HepG2 (cell line): ENCODE results near the gene TLCD3B. TPM values are rescaled to one million over a fixed set of nuclear protein-coding genes. Genes with fewer than 3 reads are reported as not detected.

Experiments
- ARNT2 ChIP-seq: sonication (generic); formaldehyde crosslinking; IDR thresholded peaks from 2 replicates; pipeline ENCODE4 v1.8.0; 2022; ENCODE audit warnings: mild to moderate bottlenecking, low read depth, missing genetic modification reagents, moderate library complexity
- CEBPB ChIP-seq: IDR thresholded peaks from 2 replicates; pipeline ENCODE4 v1.6.1; 2011; ENCODE audit warnings: low read depth, low read length, improper control_type of control experiment, borderline replicate concordance
- FOXK1 ChIP-seq: sonication (generic); formaldehyde crosslinking; IDR thresholded peaks from 2 replicates; pipeline ENCODE4 v1.4.0; 2020; ENCODE audit warnings: low read depth, missing genetic modification reagents, borderline replicate concordance
- GABPB1 ChIP-seq: IDR thresholded peaks from 2 replicates; pipeline ENCODE4 v1.6.1; 2016; ENCODE audit warnings: mild to moderate bottlenecking, missing genetic modification reagents, moderate library complexity, missing compliant biosample characterization
- GMEB1 ChIP-seq: sonication (generic); formaldehyde crosslinking; IDR thresholded peaks from 2 replicates; pipeline ENCODE4 v1.5.1; 2020; ENCODE audit warnings: missing genetic modification reagents, mild to moderate bottlenecking, borderline replicate concordance
- GMEB2 ChIP-seq: IDR thresholded peaks from 2 replicates; pipeline ENCODE4 v1.6.1; 2016; ENCODE audit warnings: missing biosample characterization, missing genetic modification reagents, low read depth
- MXI1 ChIP-seq: IDR thresholded peaks from 3 replicates; pipeline ENCODE4 v1.6.1; 2012; ENCODE audit warnings: low read depth, low read length, inconsistent platforms, borderline replicate concordance
- ZBTB49 ChIP-seq: sonication (generic); formaldehyde crosslinking; IDR thresholded peaks from 2 replicates; pipeline ENCODE4 v1.4.0; 2020; ENCODE audit warnings: missing genetic modification reagents, borderline replicate concordance
- ZNF263 ChIP-seq: sonication (generic); formaldehyde crosslinking; IDR thresholded peaks from 2 replicates; pipeline ENCODE4 v1.4.0; 2020; ENCODE audit warnings: missing genetic modification reagents
- ZNF382 ChIP-seq: sonication (generic); formaldehyde crosslinking; IDR thresholded peaks from 2 replicates; pipeline ENCODE4 v1.5.0; 2020; ENCODE audit warnings: missing genetic modification reagents, mild to moderate bottlenecking, borderline replicate concordance
- ZNF484 ChIP-seq: sonication (generic); formaldehyde crosslinking; IDR thresholded peaks from 2 replicates; pipeline ENCODE4 v1.5.1; 2020; ENCODE audit warnings: mild to moderate bottlenecking, low read depth, missing genetic modification reagents, borderline replicate concordance
- ZNF503 ChIP-seq: sonication (generic); formaldehyde crosslinking; IDR thresholded peaks from 2 replicates; pipeline ENCODE4 v1.4.0; 2020; ENCODE audit warnings: missing genetic modification reagents
- ZNF704 ChIP-seq: sonication (generic); formaldehyde crosslinking; IDR thresholded peaks from 2 replicates; pipeline ENCODE4 v1.8.1; 2023; ENCODE audit warnings: mild to moderate bottlenecking, inconsistent platforms, moderate library complexity, missing genetic modification reagents, borderline replicate concordance
- ZNF749 ChIP-seq: sonication (generic); formaldehyde crosslinking; IDR thresholded peaks from 2 replicates; pipeline ENCODE4 v1.8.0; 2022; ENCODE audit warnings: mild to moderate bottlenecking, missing genetic modification reagents, moderate library complexity, borderline replicate concordance
- ZNF772 ChIP-seq: sonication (generic); formaldehyde crosslinking; IDR thresholded peaks from 2 replicates; pipeline ENCODE4 v1.5.0; 2020; ENCODE audit warnings: mild to moderate bottlenecking, missing genetic modification reagents
- ZSCAN12 ChIP-seq: sonication (generic); formaldehyde crosslinking; IDR thresholded peaks from 2 replicates; pipeline ENCODE4 v1.9.0; 2021; ENCODE audit warnings: mild to moderate bottlenecking, missing genetic modification reagents
- polyA plus RNA-seq, 8 experiments: library from polyadenylated mRNA; depleted of rRNA in 3 of 8; stranded (reverse) in 7 of 8; unstranded in 1 of 8; fragments of >200 nt; fragmentation: Illumina TruSeq in 4 of 8; extraction: Trizol in 4 of 8; gene quantifications; 2 replicates each; pipeline versions ENCODE4 v1.2.1 to v1.2.3, GENCODE V29; 2011 to 2016; ENCODE audit warnings: low read depth in 4 of 8, missing spikeins in 1 of 8, mixed read lengths in 1 of 8; ENCODE audit not compliant: insufficient read depth in 1 of 8
- total RNA-seq, 5 experiments: library from RNA; depleted of rRNA; stranded (reverse); fragments of >200 nt; fragmentation: Illumina TruSeq; extraction: Trizol; gene quantifications; 2 replicates each; pipeline ENCODE4 v1.2.3, GENCODE V29; 2016; ENCODE audit warnings: low read depth in 1 of 5

The TLCD3B gene
- total and polyA plus RNA-seq, 2 of the 13 experiments (the other 11 are each of a cell fraction or from before 2014, with no cell fraction given), result not detected

- no peak for TF ChIP-seq ZNF704 (CRISPR knock-in tag)
- 0 out of 2 replicates have a peak, but pooled peaks have one; percentile 0 for TF ChIP-seq ZNF484 (CRISPR knock-in tag)
- peak; percentile 55; the same call in 1 of the 3 replicates for TF ChIP-seq MXI1
- TF ChIP-seq CEBPB, result peak; percentile 20; the same call in 1 of the 2 replicates
- peak; percentile 59 for TF ChIP-seq ZNF772 (CRISPR knock-in tag)
- TF ChIP-seq ZNF263 (CRISPR knock-in tag), result no peak
- 0 out of 2 replicates have a peak, but pooled peaks have one; percentile 17 for TF ChIP-seq ARNT2 (CRISPR knock-in tag)
- TF ChIP-seq ZBTB49 (CRISPR knock-in tag), result no peak; the same call in 1 of the 2 replicates
- TF ChIP-seq ZNF503 (CRISPR knock-in tag), result no peak
- peak; percentile 53; the same call in 1 of the 2 replicates for TF ChIP-seq FOXK1 (CRISPR knock-in tag)
- TF ChIP-seq ZNF749 (CRISPR knock-in tag), result peak; percentile 48; the same call in 1 of the 2 replicates
- peak; percentile 98 for TF ChIP-seq GABPB1 (CRISPR knock-in tag)
- TF ChIP-seq ZNF382 (CRISPR knock-in tag), result no peak
- peak; percentile 86 for TF ChIP-seq GMEB1
- TF ChIP-seq GMEB2 (CRISPR knock-in tag), result peak; percentile 59; the same call in 1 of the 2 replicates
- TF ChIP-seq ZSCAN12 (CRISPR knock-in tag), result no peak
Measured at GRCh38 chr16:30075503-30076275, 44.6 kb upstream of the TLCD3B start, which contains the start of gene PPP4C (continued).
